ENCODE results near the gene TEAD4. TPM values are rescaled to one million over a fixed set of nuclear protein-coding genes. Genes with fewer than 3 reads are reported as not detected.

TEAD4 gene
- total RNA-seq, 1 experiment from 2014 or later, result 43.2 TPM

- no peak for TF ChIP-seq CTCF (IDR thresholded peaks at IDR 0.05 in 2 of 3, conservative IDR thresholded peaks at IDR 0.05 in 1 of 3; ENCODE audit: borderline replicate concordance in 1 of 3, insufficient read depth in 1 of 3, low read depth in 2 of 3, low read length in 2 of 3)
- TF ChIP-seq YY1 (IDR thresholded peaks at IDR 0.05; ENCODE audit: extremely low read depth, insufficient replicate concordance, low read depth, low read length), result no peak
- no peak for TF ChIP-seq SIN3A (IDR thresholded peaks at IDR 0.05; ENCODE audit: low read depth)
- no peak for TF ChIP-seq EZH2phosphoT487 (IDR thresholded peaks at IDR 0.05; ENCODE audit: borderline replicate concordance)
Measured at GRCh38 chr12:2997989-2998670, 38.9 kb downstream of the TEAD4 start (continued).

GRCh38 chr12:2998789-2999264, 39.6 kb downstream of the TEAD4 start:
- Histone ChIP-seq H3K27me3 (ENCODE audit: insufficient read depth, low read length) (no peaks in the 10 kb centered on the region), H4K20me1 (ENCODE audit: insufficient read depth) (no peaks in the 10 kb centered on the region), H3K4me3 (replicated peaks in 1 of 2; ENCODE audit: low read depth in 1 of 2, low read length in 2 of 2) (no peak overlapping the region), H3K9ac (ENCODE audit: low read length) (no peak overlapping the region), H3K36me3 (ENCODE audit: control insufficient read depth in 1 of 2, insufficient read depth in 2 of 2, low read length in 2 of 2) (peaks cover 0 to 12% of the 10 kb centered on the region in 2 experiments; a peak in 1 of 4 replicates), H3K79me2 (ENCODE audit: insufficient read depth, low read length) (peaks cover 14% of the 10 kb centered on the region; the same call in 1 of the 2 replicates), H3K27ac (ENCODE audit: low read depth, low read length) (no peak overlapping the region), H3K9me3 (ENCODE audit: control insufficient read depth in 1 of 2, insufficient read depth in 1 of 2, low read depth in 1 of 2, low read length in 2 of 2) (no peaks in the 10 kb centered on the region), H3K4me1 (ENCODE audit: control insufficient read depth in 1 of 2, insufficient read depth in 2 of 2, low read length in 2 of 2) (no peaks in the 10 kb centered on the region), H3K4me2 (ENCODE audit: low read length) (no peak overlapping the region), H3K9me2 (ENCODE audit: insufficient read depth) (no peaks in the 10 kb centered on the region), H2AFZ (ENCODE audit: low read depth, low read length, poor library complexity, severe bottlenecking) (no peak overlapping the region)
- intact Hi-C loops (cut with micrococcal nuclease), result no loop called here
- ATAC-seq (no peak), DNase-seq (ENCODE audit: low read depth, low spot score) (no peak)
- BruUV-seq (replicated peaks), result no TSS peak
- ChIA-PET POLR2A (no interaction called here), CTCF (no interaction called here), RAD21 (ENCODE audit: low non-redundant PET in 1 of 2, low total read pairs in 2 of 2, uncharacterized antibody in 2 of 2, unreplicated experiment in 2 of 2) (no interaction called here)
- TF ChIP-seq CBX3 (IDR thresholded peaks at IDR 0.05; ENCODE audit: low read depth) (no peak), TCF7L2 (IDR thresholded peaks at IDR 0.05; ENCODE audit: borderline replicate concordance, extremely low read depth, insufficient read depth, insufficient read length) (no peak), FOSL1 (IDR thresholded peaks at IDR 0.05; ENCODE audit: low read depth) (no peak), CTCF (IDR thresholded peaks at IDR 0.05 in 2 of 3, conservative IDR thresholded peaks at IDR 0.05 in 1 of 3; ENCODE audit: borderline replicate concordance in 1 of 3, insufficient read depth in 1 of 3, low read depth in 2 of 3, low read length in 2 of 3) (no peak), POLR2A (IDR thresholded peaks at IDR 0.05; ENCODE audit: borderline replicate concordance, extremely low read depth, insufficient read depth, insufficient read length) (no peak), ZBTB33 (IDR thresholded peaks at IDR 0.05; ENCODE audit: extremely low read depth, insufficient replicate concordance, low read length) (no peak), EGR1 (IDR thresholded peaks at IDR 0.05; ENCODE audit: low read depth) (no peak), ATF3 (IDR thresholded peaks at IDR 0.05) (no peak), REST (IDR thresholded peaks at IDR 0.05; ENCODE audit: low read depth) (no peak)
